COLO668 (cell line): ENCODE measurements around the gene PRF1.

ENCODE experiments used
- DNase-seq: peaks from one replicate; lab custom pipeline; 2025; ENCODE audit not compliant: unreplicated experiment; lab: John Stamatoyannopoulos, UW

The PRF1 gene

GRCh38 chr10:70578371-70578947 lies 24.1 kb downstream of the PRF1 start:
- no peak for DNase-seq

DNA sequence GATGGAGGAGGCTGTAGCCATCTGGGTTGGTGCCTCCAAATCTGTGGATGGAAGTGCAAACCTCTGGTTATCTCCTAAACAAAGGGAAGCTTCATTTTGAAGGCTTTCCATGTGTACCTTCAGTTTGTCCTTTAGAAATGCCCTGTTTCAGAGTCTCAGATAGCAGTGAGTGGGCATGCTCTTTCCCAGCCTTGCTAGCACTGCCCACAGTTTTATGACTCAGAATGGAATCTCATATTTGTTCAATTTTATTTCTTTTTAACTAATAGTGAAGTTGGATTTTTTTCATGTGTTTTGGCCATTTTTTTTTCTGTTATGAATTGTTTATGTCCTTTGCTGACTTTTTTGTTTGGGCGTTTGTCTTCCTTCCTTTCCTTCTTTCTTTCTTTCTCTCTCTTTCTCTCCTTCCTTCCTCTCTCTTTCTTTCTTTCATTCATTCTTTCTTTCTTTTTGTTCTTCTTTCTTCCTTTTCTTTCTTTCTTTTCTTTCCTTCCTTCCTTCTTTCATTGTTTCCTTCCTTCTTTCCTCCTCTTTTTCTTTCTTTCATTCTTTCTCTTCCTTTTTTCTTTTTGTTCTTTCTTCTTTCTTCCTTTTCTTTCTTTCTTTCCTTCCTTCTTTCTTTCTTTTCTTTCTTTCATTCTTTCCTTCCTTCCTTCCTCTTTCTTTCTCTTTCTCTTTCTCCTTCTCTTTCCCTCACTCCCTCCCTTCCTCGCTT lies 25.6 kb downstream of the PRF1 start:
- DNase-seq, result no peak

DNA sequence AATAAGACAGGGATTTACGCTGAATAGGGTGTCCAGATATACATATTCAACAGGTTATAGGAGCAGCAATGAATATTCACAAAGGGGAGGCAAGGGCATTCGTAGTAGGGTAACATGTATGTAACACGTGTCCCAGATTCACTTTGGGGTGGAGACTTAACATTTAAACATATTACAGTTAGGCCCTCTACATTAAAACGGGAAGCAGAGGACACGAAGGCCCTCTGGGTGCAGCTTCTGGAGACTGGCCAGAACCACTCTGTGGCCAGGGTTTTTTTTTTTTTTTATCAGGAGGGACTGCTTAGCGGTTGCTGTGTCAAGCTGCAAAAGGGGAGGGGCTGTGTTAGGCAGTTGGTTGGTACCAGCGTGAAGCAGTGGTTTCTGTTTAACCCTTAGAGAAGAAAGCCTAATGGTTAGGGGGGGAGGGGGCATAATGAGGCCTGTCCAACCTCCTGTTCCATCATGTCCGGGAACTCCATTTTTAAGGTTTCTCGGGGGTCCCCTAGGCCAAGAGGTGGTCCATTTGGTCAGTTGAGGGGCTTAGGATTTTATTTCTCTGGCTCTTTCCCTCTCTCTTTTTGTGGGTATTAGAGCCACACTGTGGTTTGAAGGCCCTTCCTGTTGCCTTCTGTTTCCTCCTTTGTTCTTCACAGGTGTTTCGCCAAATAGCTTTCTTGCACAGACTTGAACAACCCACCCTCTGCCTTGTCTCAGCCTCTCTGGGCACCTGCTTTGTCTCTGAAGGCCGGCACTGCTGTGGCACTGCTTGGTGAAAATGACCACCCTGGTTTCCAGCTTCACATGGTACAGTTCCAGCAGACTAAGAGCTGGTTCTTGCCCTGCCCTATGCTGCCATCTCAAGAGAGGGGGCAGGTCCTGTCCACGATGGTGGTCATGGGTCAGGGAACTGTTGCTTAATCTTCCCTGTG lies 26.4 kb downstream of the PRF1 start:
- no peak for DNase-seq

DNA sequence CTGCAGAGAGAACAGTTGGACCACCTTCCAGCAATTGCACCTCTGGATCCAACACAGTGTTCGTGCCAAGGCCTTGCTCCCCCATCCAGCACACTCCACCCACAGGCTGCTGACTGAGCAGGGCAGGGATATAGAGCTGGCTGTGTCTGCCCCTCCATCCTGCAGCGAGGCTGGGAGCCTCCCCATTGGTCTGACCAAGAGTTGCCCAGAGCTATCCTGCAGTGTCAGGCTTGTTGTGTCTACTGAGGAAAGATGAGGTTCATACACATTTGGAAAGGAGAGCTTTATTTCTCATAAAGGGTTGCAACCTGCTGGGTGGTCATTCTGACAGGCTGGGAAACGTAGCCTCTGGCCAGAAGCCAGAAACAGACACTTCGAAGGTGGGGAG lies 27.1 kb downstream of the PRF1 start:
- no peak for DNase-seq

DNA sequence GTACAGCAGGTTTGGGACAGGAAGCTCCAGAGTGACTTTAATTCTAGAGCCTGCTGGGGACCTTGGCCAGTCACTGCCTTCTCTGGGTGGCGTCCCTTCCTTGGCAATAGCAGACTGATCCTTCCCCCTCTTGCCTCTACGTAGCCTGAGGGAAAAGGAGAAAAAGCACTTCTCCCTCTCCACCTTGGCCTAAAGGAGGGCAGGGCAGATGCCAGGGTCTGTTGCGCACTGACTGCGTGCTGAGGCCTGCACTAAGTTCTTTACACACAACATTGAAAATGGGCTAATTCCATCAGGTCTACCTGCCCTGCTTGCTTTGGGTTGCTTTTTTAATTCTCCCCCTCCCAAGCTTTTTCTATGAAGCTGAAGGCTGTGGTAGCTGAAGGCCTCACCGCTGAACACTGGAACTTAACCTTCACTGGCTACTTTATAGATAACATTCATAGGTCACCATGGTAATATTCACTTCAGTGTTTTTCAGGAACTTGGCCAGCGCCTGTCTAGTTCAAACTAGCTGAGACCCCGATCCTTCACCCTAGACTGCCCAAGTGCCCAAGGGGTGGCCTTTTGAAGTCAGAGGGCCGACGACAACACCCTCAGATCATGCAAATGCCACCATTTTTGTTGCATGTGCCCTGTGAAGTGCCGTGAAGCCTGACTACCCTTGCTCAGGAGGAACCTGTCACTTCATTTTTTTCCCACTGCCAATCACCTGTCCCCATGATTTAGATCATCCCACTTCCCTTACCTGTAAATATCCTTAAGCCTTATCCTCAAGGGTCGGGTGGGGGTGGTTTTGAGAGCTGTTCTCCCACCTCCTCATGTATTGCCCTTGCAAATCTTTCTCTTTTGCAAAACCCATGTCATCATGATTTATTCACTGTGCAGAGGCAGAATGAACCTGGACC lies 28.7 kb downstream of the PRF1 start:
- no peak for DNase-seq

- DNase-seq, result no peak
These were observed 30.7 kb downstream of the PRF1 start for GRCh38 chr10:70571636-70572439.

DNA sequence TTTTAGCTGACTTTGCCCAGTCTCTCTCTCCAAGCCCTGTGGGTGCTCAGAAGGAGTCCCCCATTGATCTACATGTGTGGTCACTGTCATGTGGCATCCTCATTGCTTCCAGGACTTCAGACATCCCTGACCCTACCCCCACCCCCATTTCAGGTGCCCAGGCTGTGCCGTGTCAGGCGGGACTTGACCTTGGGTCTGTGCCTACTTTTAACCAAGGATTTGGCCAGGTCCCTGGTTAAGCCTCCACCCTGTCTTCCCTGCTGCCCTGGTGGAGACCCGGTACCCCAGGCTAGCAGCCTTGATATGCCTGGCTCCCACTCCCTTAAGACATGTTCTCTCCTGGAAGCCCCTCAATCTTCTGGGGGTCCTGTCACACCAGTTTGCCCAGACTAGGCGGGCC lies 31.3 kb downstream of the PRF1 start:
- no peak for DNase-seq

DNA sequence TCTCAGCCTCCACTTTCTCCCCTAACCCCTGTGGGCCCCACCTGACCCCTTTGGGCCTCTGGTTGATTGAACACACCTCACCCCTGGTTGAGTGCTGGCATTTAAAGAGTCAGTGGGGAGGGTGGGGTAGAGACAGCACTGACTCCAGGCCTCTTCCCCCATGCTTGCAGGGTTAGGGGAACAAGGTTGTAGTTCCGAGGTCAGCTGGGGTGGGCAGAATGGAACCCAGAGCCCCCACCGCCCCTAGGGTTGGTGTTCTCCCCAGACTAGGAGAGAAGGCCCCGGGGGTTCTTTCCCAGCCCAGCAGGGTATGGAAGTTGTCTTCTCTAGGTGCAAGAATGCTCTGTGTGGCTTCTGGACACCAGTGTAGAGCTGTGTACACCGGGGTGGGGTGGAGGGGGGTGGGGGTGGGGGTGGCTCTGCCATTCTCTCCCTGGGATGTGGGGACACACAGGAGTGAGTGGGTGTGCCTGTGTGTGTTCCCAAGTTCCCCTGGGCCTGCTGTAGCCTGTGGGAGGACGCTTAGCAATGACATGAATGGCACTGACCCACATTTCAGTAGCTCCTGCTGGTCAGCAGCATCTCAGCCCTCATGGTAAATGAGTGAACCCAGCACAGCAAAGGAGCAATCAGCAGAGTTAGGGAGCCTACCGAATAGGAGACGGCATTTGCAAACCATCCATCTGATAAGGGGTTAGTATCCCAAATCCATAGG lies 33.6 kb downstream of the PRF1 start:
- no peak for DNase-seq

- no peak for DNase-seq
These were observed 34.4 kb downstream of the PRF1 start for GRCh38 chr10:70568113-70568512.

DNA sequence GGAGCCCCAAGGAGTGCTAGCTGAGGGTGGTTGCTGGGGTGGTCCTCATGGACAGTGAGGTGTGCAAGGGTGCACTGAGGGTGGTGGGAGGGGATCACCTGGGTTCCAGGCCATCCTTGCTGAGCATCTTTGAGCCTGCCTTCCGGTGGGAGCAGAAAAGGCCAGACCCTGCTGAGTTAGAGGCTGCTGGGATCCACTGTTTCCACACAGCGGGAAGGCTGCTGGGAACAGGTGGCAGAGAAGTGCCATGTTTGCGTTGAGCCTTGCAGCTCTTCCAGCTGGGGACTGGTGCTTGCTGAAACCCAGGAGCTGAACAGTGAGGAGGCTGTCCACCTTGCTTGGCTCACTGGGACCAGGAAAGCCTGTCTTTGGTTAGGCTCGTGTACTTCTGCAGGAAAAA lies 34.9 kb downstream of the PRF1 start:
- DNase-seq, result peak; percentile 3

- no peak for DNase-seq
These were observed 35.8 kb downstream of the PRF1 start for GRCh38 chr10:70566515-70567290.

DNA sequence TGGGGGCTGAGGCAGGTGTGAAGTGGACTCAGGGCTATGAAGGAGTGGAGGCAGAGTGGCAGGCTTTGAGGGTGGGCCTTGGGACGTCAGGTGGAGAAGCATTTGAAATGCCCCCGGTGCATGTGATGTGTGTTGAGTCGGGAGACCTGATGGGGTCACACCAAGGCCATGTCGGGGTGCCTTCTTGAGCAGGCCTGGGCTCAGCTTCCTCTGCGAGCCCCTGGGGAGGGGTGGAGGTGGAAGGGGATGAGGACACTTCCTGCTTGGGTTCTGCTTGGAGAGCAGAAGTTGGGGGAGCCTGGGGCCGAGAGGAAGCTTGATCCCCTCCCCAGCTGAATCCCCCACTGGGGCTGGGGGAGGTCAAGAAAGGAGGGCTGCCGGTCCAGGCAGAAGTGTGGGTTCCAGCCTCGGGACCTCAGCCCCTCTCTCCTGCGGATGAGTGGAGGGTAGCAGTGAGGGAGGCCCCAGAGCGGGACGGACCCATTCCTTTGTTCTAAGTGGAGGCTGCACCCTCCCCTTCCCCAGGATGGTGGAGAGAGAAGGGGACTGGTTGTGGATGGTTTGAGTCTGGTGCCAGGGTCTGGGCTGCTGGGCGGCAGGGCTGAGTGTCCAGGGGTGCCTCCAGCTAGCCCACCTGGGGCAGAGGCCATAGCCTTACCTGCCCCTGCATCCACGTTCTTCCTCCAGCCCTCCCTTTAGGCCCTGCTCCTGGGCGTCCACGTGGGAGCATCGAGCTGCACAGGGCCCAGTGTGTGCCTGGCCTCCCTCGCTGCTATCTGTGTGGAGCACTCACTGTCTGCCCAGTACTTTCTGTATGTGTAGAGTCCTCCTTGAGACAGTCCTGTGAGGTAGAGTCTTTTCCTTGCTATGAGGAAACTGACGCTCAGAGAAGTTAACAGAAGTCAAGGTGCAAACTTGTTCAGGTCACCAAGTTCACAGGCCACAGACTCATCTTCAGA lies 36.7 kb downstream of the PRF1 start:
- DNase-seq, result no peak

- no peak for DNase-seq
These were observed 37.6 kb downstream of the PRF1 start for GRCh38 chr10:70564901-70565351.

DNA sequence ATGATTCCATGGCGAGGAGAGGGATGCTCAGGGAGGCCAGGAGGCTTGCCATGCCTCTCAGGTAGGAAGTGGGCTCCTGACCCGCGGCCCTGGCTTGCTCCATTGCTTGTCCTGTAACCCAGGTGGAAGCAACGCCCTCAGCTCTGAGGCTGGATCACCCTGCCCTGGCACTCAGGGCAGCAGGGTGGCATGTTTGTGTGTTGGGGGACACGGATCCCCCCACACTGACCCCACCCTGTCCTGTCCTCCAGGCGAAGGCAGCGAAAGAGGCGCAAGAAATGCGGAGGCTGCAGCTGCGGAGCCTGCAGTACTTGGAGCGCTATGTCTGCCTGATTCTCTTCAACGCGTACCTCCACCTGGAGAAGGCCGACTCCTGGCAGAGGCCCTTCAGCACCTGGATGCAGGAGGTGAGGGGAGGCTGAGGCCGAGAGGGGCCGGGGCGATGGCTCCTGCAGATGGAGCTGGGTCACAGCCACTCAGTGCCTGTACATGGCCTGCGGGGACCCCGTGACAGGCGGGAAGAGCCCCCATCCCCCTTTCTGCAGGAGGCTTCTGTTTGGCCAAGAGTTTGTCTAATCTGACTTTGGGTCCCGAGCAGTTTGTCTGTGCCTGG lies 38.3 kb downstream of the PRF1 start:
- DNase-seq, result no peak

DNA sequence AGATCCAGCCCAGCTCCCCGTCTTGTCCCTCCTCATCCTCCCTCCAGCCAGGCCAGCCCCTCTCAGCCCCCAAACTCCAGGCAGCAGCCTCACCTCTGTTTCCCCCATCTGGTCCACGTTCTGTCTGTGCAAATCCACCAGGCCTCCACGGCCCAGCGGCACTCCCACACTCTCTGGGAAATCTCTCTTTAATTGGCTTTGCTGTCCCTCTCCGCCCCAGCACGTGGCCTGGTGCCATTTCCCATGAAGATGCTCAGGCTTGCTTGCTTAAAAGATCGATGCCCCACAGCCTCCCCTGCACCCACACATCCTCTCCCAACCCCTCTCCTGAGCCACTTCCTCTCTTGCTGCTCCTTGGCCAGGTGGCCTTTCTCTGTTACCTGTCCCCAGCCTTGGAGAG lies 39.3 kb downstream of the PRF1 start:
- DNase-seq, result no peak

DNA sequence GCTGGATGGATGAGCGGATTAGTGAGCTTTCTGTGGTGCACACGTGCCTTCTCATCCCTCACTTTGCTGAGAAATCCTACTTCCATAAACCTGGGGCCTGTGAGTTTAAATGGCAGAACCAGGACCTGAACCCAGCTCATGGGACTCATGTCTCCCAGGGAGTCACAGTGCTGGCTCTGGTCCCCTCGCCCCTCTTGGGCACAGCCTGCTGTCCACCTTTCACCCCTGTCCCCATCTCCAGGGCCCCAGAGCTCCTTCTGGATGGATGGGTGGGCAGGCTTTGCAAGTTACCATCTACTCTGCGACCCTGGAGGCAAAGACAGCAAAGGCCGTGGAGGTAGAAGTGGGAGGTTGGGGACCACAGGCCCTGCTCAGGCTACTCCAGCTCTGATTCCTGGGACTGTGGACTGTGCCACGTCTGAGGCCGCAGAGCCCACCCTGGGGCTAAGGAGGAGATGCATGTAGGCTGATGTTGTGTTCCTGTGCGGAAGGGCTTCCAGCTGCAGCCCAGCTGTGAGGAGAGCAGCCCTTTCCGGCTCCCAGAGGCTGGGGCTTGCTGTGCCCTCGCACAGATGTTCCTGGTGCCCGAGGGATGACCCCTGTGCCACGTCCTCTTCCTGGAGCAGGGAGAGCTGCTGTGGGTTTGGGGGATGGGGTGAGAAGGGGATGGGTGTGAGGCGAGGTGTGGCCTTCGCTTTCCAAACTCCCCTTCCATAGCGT lies 40.3 kb downstream of the PRF1 start:
- DNase-seq, result no peak
